ENCODE results near the gene IFNAR1. TPM values are rescaled to one million over a fixed set of nuclear protein-coding genes. Genes with fewer than 3 reads are reported as not detected.
A peak's percentile ranks its signal among the peaks of the same experiment; 100 is the strongest.

IFNAR1 gene
- total RNA-seq, 2 donors from 2014 or later, result 16.0 to 16.6 TPM

- ATAC-seq (no peak), DNase-seq (ENCODE audit: low spot score) (no peak)
- Mint-ChIP-seq H3K4me1 (ENCODE audit: low read depth in 2 of 2) (peaks cover 0 to 2% of the 10 kb centered on the region in 2 donors), H3K27me3 (peaks cover 44 to 66% of the 10 kb centered on the region in 2 donors), H3K9me3 (no peaks in the 10 kb centered on the region), H3K36me3 (no peaks in the 10 kb centered on the region), H3K27ac (no peak overlapping the region), H3K4me3 (no peak overlapping the region)
Observed at GRCh38 chr21:33396436-33396835, 71.7 kb downstream of the IFNAR1 start.

GRCh38 chr21:33396951-33397350 is 72.2 kb downstream of the IFNAR1 start:
- Mint-ChIP-seq H3K27ac (no peak overlapping the region), H3K9me3 (no peaks in the 10 kb centered on the region), H3K4me1 (ENCODE audit: low read depth in 2 of 2) (peaks cover 0 to 2% of the 10 kb centered on the region in 2 donors), H3K36me3 (no peaks in the 10 kb centered on the region), H3K4me3 (no peak overlapping the region), H3K27me3 (peaks cover 47 to 70% of the 10 kb centered on the region in 2 donors)
- ATAC-seq (no peak), DNase-seq (ENCODE audit: low spot score) (no peak)

- H3K4me3 Mint-ChIP-seq, result no peak overlapping the region
- DNase-seq (ENCODE audit: low spot score) (no peak), ATAC-seq (no peak)
- H3K9me3 Mint-ChIP-seq, result no peaks in the 10 kb centered on the region
- no peaks in the 10 kb centered on the region for H3K36me3 Mint-ChIP-seq
- peaks cover 42 to 62% of the 10 kb centered on the region in 2 donors for H3K27me3 Mint-ChIP-seq
- H3K27ac Mint-ChIP-seq, result peak overlapping the region in 1 of 2 donors; percentile 14
- H3K4me1 Mint-ChIP-seq (ENCODE audit: low read depth in 2 of 2), result peaks cover 0 to 2% of the 10 kb centered on the region in 2 donors
Observed at GRCh38 chr21:33397717-33398116, 72.9 kb downstream of the IFNAR1 start.

GRCh38 chr21:33398361-33398760 is 73.6 kb downstream of the IFNAR1 start:
- Mint-ChIP-seq H3K36me3 (no peaks in the 10 kb centered on the region), H3K4me3 (no peak overlapping the region), H3K27ac (peak overlapping the region in 1 of 2 donors; percentile 14), H3K4me1 (ENCODE audit: low read depth in 2 of 2) (peaks cover 0 to 2% of the 10 kb centered on the region in 2 donors), H3K9me3 (no peaks in the 10 kb centered on the region), H3K27me3 (peaks cover 39 to 57% of the 10 kb centered on the region in 2 donors)
- DNase-seq (ENCODE audit: low spot score), result no peak
- no peak for ATAC-seq

GRCh38 chr21:33401630-33401992 is 76.8 kb downstream of the IFNAR1 start:
- H3K4me3 Mint-ChIP-seq, result no peak overlapping the region
- no peak for ATAC-seq

GRCh38 chr21:33402001-33402979 is 77.5 kb downstream of the IFNAR1 start:
- no peaks in the 10 kb centered on the region for H3K36me3 Mint-ChIP-seq
- peaks cover 7 to 10% of the 10 kb centered on the region in 2 donors for H3K4me1 Mint-ChIP-seq (ENCODE audit: low read depth in 2 of 2)
- H3K9me3 Mint-ChIP-seq, result no peaks in the 10 kb centered on the region
- H3K4me3 Mint-ChIP-seq, result peak overlapping the region; percentile 39
- DNase-seq (ENCODE audit: low spot score), result no peak
- no peak overlapping the region for H3K27ac Mint-ChIP-seq
- peaks cover 48 to 60% of the 10 kb centered on the region in 2 donors for H3K27me3 Mint-ChIP-seq
- ATAC-seq, result no peak

More at GRCh38 chr21:33401630-33401992, 76.8 kb downstream of the IFNAR1 start:
- DNase-seq (ENCODE audit: low spot score), result no peak
- Mint-ChIP-seq H3K4me1 (ENCODE audit: low read depth in 2 of 2) (peaks cover 3 to 10% of the 10 kb centered on the region in 2 donors), H3K9me3 (no peaks in the 10 kb centered on the region), H3K27me3 (peaks cover 41 to 56% of the 10 kb centered on the region in 2 donors), H3K27ac (no peak overlapping the region), H3K36me3 (no peaks in the 10 kb centered on the region)

GRCh38 chr21:33403128-33403785 is 78.5 kb downstream of the IFNAR1 start, which contains the start of gene IFNGR2:
Gene IFNGR2 (plus strand): TSS chr21:33403413. CDS start chr21:33403544, 131 bp downstream.
- Mint-ChIP-seq H3K4me1 (ENCODE audit: low read depth in 2 of 2) (peaks cover 7 to 10% of the 10 kb centered on the region in 2 donors), H3K36me3 (no peaks in the 10 kb centered on the region), H3K4me3 (peak within 1 kb of the TSS; percentile 60), H3K9me3 (no peaks in the 10 kb centered on the region), H3K27me3 (peaks cover 42 to 58% of the 10 kb centered on the region in 2 donors), H3K27ac (no peak within 1 kb of the TSS)
- ATAC-seq (peak; percentile 31 to 45), DNase-seq (ENCODE audit: low spot score) (no peak)

- Mint-ChIP-seq H3K27me3 (peaks cover 41 to 58% of the 10 kb centered on the region in 2 donors), H3K4me3 (peak overlapping the region; percentile 60), H3K4me1 (ENCODE audit: low read depth in 2 of 2) (peaks cover 7 to 10% of the 10 kb centered on the region in 2 donors), H3K27ac (no peak overlapping the region), H3K9me3 (no peaks in the 10 kb centered on the region), H3K36me3 (no peaks in the 10 kb centered on the region)
- ATAC-seq (peak in 1 of 2 donors; percentile 48), DNase-seq (ENCODE audit: low spot score) (no peak)
Observed at GRCh38 chr21:33403786-33404585, 79.2 kb downstream of the IFNAR1 start.

- H3K4me3 Mint-ChIP-seq, result no peak overlapping the region
- peak in 1 of 2 donors; percentile 55 for ATAC-seq
- no peak overlapping the region for H3K27ac Mint-ChIP-seq
- DNase-seq (ENCODE audit: low spot score), result no peak
- H3K4me1 Mint-ChIP-seq (ENCODE audit: low read depth in 2 of 2), result peaks cover 7 to 10% of the 10 kb centered on the region in 2 donors
- H3K27me3 Mint-ChIP-seq, result peaks cover 46 to 57% of the 10 kb centered on the region in 2 donors
- H3K36me3 Mint-ChIP-seq, result no peaks in the 10 kb centered on the region
- no peaks in the 10 kb centered on the region for H3K9me3 Mint-ChIP-seq
Observed at GRCh38 chr21:33406493-33406892, 81.7 kb downstream of the IFNAR1 start.

Other genes starting within 250 kb of the IFNAR1 start
- 10 to 100 TPM; 16.9 to 17.6 TPM for gene IFNAR2, start 95.0 kb upstream of the IFNAR1 start, total RNA-seq
- gene IL10RB, start 58.6 kb upstream of the IFNAR1 start, total RNA-seq, result 10 to 100 TPM; 19.9 to 22.2 TPM
- 1 to 10 TPM in 1 of 2 donors, not detected in 1; 1.6 TPM for gene IFNGR2, start 78.4 kb downstream of the IFNAR1 start, total RNA-seq
- 10 to 100 TPM; 19.5 to 24.7 TPM for gene TMEM50B, start 155.0 kb downstream of the IFNAR1 start, total RNA-seq
- gene DNAJC28, start 166.7 kb downstream of the IFNAR1 start, total RNA-seq, result under 1 TPM; 0.52 to 0.86 TPM
- 100 to 1,000 TPM; 127 to 163 TPM for gene GART, start 217.1 kb downstream of the IFNAR1 start, total RNA-seq
- 100 to 1,000 TPM; 307 to 362 TPM for gene SON, start 218.1 kb downstream of the IFNAR1 start, total RNA-seq